ENCODE results near the gene CCDC190.

Gene CCDC190

GRCh38 chr1:162861101-162861500 is at the start of gene CCDC190:
Gene CCDC190, minus strand, starts transcription at chr1:162861175. Its CDS starts 1,529 bp downstream, at chr1:162859646.
- DNase-seq (ENCODE audit: low read depth in 2 of 2), result peak in 1 of 2 donors; percentile 64
- TF ChIP-seq CTCF (IDR thresholded peaks at IDR 0.05; ENCODE audit: low read depth, low read length), result no peak

GRCh38 chr1:162910161-162910560 is 49.2 kb upstream of the CCDC190 start:
- DNase-seq (ENCODE audit: low read depth in 2 of 2), result no peak
- TF ChIP-seq CTCF (IDR thresholded peaks at IDR 0.05; ENCODE audit: low read depth, low read length), result no peak
- no peak overlapping the region for H3K4me3 ChIP-seq (replicated peaks in 1 of 2; ENCODE audit: low read depth in 2 of 2, low read length in 2 of 2)

More at GRCh38 chr1:162861101-162861500, at the start of gene CCDC190:
- H3K4me3 ChIP-seq (replicated peaks in 1 of 2; ENCODE audit: low read depth in 2 of 2, low read length in 2 of 2), result no peak within 1 kb of the TSS

GRCh38 chr1:162908780-162909179 is 47.8 kb upstream of the CCDC190 start:
- no peak for TF ChIP-seq CTCF (IDR thresholded peaks at IDR 0.05; ENCODE audit: low read depth, low read length)
- peak; percentile 57 to 95 for DNase-seq (ENCODE audit: low read depth in 2 of 2)
- H3K4me3 ChIP-seq (replicated peaks in 1 of 2; ENCODE audit: low read depth in 2 of 2, low read length in 2 of 2), result no peak overlapping the region

GRCh38 chr1:162908236-162908635 is 47.3 kb upstream of the CCDC190 start:
- TF ChIP-seq CTCF (IDR thresholded peaks at IDR 0.05; ENCODE audit: low read depth, low read length), result no peak
- H3K4me3 ChIP-seq (replicated peaks in 1 of 2; ENCODE audit: low read depth in 2 of 2, low read length in 2 of 2), result no peak overlapping the region
- no peak for DNase-seq (ENCODE audit: low read depth in 2 of 2)

GRCh38 chr1:162906485-162906884 is 45.5 kb upstream of the CCDC190 start:
- DNase-seq (ENCODE audit: low read depth in 2 of 2), result no peak
- no peak overlapping the region for H3K4me3 ChIP-seq (replicated peaks in 1 of 2; ENCODE audit: low read depth in 2 of 2, low read length in 2 of 2)
- TF ChIP-seq CTCF (IDR thresholded peaks at IDR 0.05; ENCODE audit: low read depth, low read length), result no peak

- no peak for TF ChIP-seq CTCF (IDR thresholded peaks at IDR 0.05; ENCODE audit: low read depth, low read length)
- DNase-seq (ENCODE audit: low read depth in 2 of 2), result peak; percentile 78 to 89
- no peak overlapping the region for H3K4me3 ChIP-seq (replicated peaks in 1 of 2; ENCODE audit: low read depth in 2 of 2, low read length in 2 of 2)
Observed at GRCh38 chr1:162905174-162906158, 44.5 kb upstream of the CCDC190 start.
